ENCODE measurements around the gene FOLR3. TPM values are rescaled to one million over a fixed set of nuclear protein-coding genes. Genes with fewer than 3 reads are reported as not detected.
"Not testable (repeated sequence)": the region's sequence is repeated elsewhere in the genome, so short reads cannot be mapped to it uniquely, and the experiment has no call there.

FOLR3 gene
- total RNA-seq, 1 experiment from 2014 or later: not detected

GRCh38 chr11:72123117-72123653 is 12.3 kb upstream of the FOLR3 start:
- no peak for DNase-seq (ENCODE audit: low read depth)

DNA sequence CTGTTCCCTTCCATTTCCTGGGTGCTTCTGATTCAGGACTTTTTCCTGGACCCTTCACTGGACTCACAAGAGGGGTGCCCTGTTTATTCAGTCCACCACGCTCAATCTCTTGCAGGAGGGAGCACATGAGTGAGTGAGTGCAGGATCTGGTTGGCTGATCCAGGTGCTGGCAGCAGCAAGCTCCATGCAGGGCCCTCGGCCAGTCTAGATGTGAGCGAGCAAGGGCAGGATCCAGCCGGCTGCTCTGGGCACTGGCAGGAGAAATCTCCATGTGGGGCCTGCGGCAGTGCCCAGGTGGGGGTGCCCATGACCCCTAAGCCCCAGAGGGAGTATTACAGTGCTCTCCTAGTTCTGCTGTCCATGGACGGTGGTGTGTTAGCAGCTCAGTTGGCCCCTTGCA is 11.5 kb upstream of the FOLR3 start:
- no peak for DNase-seq (ENCODE audit: low read depth)

GRCh38 chr11:72125956-72126355 is 9.6 kb upstream of the FOLR3 start:
- DNase-seq (ENCODE audit: low read depth): no peak

DNA sequence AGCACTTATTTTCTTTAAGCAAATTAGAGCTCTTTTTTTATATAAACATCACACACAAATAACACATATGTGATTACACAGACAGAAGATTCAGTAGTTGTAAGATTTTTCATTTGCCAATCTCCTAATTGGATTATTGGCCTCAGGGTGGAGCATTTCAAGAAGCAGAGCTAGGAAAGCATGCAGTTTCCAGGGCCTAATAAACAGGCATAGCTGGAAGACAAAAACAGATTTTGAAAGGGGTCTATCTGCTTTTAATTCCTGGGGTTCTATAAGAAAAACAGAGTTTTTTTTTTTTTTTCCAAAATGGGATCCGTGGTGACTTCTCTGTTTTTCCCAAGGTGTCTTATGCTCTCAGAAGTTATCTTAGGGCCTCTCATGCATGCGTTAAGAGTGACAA is 7.6 kb upstream of the FOLR3 start:
- DNase-seq (ENCODE audit: low read depth): no peak

DNA sequence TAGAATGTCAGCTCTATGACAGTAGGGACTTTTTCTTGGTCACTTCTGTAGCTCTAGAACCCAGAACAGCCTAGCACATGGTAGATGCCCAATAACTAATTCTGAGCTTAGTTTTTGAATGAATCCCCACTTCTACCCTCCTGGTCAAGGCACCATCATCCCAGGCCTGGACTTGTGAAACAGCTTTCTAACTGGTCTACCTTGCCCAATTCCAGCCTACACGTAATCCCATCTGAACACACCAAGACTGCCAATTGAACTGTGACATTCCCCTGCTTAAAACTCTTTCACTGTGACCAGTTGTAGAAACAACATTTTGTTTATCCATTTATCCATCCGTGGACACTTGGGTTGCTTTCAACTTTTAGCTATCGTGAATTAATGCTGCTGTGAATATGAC is 6.1 kb upstream of the FOLR3 start:
- DNase-seq (ENCODE audit: low read depth): no peak

DNA sequence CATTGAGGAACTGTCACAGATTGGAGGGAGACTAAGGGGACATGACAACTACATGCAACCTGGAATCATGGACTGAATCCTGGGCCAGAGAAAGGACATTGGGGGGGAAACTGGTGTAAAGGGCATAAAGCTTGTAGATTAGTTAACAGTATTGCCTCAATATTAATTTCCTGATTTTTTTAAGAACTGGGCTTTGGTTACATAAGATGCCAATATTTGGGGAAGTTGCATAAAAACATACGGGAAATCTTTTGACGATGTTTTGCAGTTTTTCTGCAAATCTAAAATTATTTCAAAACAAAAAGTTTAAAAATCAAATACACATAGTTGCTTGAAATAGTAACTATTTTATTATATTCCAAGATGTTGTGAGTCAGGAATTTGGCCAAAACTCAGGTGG is 2.9 kb upstream of the FOLR3 start:
- no peak for DNase-seq (ENCODE audit: low read depth)

DNA sequence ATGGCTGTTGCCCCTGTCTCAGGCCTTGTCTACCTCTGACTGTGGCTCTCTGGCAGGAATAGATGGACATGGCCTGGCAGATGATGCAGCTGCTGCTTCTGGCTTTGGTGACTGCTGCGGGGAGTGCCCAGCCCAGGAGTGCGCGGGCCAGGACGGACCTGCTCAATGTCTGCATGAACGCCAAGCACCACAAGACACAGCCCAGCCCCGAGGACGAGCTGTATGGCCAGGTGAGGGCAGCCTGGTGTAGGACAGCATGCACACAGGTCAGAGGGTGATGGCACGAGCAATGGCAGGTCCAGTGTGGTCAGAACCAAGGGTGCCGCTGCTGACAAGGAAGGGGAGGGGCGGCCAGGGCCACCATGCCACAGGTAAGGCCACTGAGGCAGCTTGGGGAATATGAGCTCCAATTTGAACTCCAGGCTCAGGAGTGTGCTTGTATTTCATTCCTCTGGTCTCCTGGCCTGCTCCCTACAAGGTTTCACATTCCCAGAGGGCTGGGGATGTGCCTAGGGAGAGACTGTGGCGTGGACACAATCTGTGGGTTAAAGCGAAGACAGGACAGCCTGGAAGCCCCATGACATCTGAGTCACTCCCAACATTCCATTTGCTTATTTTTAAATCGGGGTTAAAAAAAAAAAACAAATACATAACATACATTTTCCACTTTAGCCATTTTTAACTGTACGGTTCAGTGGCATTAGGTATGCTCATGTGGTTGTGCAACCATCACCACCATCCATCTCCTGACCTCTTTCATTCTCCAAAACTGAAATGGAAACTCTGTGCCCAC is 562 bp downstream of the FOLR3 start:
- DNase-seq (ENCODE audit: low read depth): no peak

- no peak for DNase-seq (ENCODE audit: low read depth)
These were observed 1.2 kb downstream of the FOLR3 start for GRCh38 chr11:72136684-72137262.

DNA sequence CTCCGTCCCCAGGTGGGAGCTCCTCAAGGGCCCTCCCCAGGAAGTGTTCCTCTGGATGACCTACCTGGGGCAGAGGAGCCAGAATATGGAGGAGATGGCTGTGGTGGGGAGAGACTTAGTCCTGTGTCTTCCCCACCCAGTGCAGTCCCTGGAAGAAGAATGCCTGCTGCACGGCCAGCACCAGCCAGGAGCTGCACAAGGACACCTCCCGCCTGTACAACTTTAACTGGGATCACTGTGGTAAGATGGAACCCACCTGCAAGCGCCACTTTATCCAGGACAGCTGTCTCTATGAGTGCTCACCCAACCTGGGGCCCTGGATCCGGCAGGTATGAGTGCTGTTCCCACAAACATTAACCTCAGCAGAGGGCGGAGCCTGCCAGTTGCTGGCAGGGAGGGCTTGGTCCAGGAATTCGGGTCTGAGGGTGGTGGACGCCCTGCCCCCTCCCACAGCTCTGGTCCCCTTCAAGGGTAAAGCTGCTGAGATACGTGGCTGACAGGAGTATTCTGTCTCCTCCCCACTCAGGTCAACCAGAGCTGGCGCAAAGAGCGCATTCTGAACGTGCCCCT is 3.4 kb downstream of the FOLR3 start:
- no peak for DNase-seq (ENCODE audit: low read depth)

GRCh38 chr11:72139500-72139899 is 4.0 kb downstream of the FOLR3 start:
- DNase-seq (ENCODE audit: low read depth): no peak

- DNase-seq (ENCODE audit: low read depth): peak; percentile 10
These were observed 5.1 kb downstream of the FOLR3 start for GRCh38 chr11:72140661-72141060.

GRCh38 chr11:72141066-72141465 is 5.5 kb downstream of the FOLR3 start:
- DNase-seq (ENCODE audit: low read depth): peak; percentile 85

DNA sequence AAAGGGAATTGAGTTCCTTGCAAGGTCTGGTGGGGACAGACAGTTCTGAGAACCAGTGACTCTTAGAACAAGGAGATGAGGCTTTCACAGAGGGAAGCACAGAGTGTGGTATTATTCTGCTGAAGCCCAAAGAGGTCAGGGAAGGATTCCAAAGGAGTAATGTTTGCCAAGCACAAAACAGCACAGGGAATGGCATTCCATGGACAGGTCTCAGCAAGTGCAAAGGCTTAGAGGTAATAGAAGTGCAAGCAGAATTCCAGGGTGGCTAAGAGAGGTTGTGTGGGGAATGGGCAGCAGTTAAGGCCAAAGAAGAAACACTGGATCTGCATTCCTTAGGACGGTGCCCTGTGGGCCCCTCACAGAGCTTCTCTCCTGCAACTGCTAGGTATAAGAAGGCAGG is 6.6 kb downstream of the FOLR3 start:
- not testable (repeated sequence) for DNase-seq (ENCODE audit: low read depth)

DNA sequence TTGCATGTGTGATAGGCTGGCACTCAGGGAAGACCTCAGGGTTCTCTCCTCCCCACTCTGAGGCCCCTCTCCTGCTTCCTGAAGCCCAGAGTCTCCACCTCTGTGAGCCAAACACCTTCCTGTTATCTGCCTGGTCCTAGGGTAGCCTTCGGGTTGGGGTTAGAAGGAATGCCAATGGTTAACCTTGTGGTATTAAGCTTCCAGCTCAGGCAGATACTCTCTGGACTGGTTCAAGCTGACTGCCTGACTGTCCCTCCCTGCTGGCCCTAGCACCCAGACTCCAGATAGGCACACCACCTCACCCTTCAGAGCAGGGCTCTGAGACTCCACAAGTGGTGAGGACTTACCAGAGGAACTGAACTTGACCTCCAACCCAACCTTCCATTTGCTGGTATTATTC is 7.0 kb downstream of the FOLR3 start:
- DNase-seq (ENCODE audit: low read depth): not testable (repeated sequence)

GRCh38 chr11:72144807-72145565 is 9.5 kb downstream of the FOLR3 start:
- DNase-seq (ENCODE audit: low read depth): peak; percentile 30

GRCh38 chr11:72146625-72147024 is 11.1 kb downstream of the FOLR3 start:
- DNase-seq (ENCODE audit: low read depth): no peak

GRCh38 chr11:72150882-72151281 is 15.4 kb downstream of the FOLR3 start:
- no peak for DNase-seq (ENCODE audit: low read depth)

GRCh38 chr11:72153874-72154273 is 18.3 kb downstream of the FOLR3 start:
- DNase-seq (ENCODE audit: low read depth): not testable (repeated sequence)

DNA sequence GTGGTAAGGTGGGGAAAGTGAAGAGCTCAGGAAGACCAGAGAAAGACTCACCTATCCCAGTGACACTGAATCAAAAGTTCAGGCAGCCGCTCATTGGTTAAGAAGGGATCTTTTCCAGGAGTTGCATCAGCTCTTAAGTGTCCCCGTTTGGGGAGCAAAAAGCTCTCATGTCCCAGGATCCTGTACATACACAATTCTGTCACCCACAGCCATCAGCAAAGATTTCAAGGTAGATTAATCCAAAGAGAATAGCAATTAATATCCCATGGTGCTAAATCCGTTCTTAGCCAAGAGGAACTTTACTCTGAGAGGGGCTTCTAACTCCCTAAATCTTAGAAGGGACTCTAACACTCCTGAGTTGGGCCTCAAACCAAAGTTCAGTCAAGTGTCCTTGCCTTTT is 19.3 kb downstream of the FOLR3 start:
- no peak for DNase-seq (ENCODE audit: low read depth)

GRCh38 chr11:72155751-72156150 is 20.2 kb downstream of the FOLR3 start:
- DNase-seq (ENCODE audit: low read depth): no peak

DNA sequence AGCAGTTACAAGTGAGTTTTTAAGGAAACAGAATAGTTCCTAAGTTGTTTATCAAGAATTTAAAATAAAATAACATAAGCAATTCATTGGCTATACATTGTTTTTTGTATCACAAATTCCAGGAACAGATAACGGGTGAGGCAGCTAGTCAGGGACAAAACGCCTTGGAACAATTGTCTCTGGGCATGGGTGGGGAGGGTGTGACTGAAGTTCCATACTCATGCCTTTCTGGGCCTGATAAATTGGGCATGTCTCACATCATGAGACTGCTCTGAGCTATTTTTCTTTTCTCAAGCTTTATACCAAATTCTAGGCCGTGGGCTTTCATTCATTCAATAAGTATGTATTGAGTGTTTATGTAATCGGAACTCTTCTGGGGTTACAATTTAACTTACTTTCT is 21.6 kb downstream of the FOLR3 start:
- no peak for DNase-seq (ENCODE audit: low read depth)

DNA sequence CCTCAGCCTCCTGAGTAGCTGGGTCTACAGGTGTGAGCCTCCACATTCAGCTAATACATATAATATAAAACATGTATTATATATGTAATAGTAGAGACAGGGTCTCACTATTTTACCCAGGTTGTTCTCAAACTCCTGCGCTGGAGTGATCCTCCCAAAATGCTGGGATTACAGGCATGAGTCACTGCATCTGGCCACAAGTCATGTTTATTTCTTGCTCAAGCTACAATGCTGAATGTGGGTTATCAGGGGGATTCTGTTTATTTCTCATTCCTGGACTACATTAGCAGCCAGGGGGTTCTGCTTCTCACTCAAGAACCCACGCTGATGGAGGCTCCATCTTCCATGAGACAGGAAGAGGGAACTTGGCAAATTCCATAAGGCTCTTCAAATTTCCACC is 24.8 kb downstream of the FOLR3 start:
- no peak for DNase-seq (ENCODE audit: low read depth)
